K562 (cell line): ENCODE data around the gene LCE1F. TPM values are rescaled to one million over a fixed set of nuclear protein-coding genes. Genes with fewer than 3 reads are reported as not detected.

Experiments
- ATAC-seq: fragments of 200-7000 bp; cut with Tn5 transposase; 3 replicates; pipeline ENCODE4 v1.9.1; 2020; ENCODE audit warnings: moderate library complexity
- BruUV-seq: library from RNA; stranded (reverse); fragments of 400-500 nt; replicated peaks from 2 replicates; lab custom pipeline; 2021; lab: Mats Ljungman, UMichigan
- CTCF ChIA-PET: fragments of 300-600 bp; formaldehyde crosslinking; extraction: SDS; loops from one replicate; lab custom pipeline; 2021; ENCODE audit warnings: low intra/inter-chr PET ratio; lab: Yijun Ruan, JAX
- POLR2A ChIA-PET: fragments of 300-600, 350-650 bp; sonication (Branson Sonifier 250); formaldehyde crosslinking; extraction: SDS; loops from one replicate; lab custom pipeline; 2021; ENCODE audit warnings: antibody characterized with exemption, inconsistent platforms; lab: Yijun Ruan, JAX
- DNase-seq, 4 experiments: peaks; one replicate each; pipeline versions ENCODE4 v3.0.0 to v3.0.0-alpha.2; 2011 to 2018; ENCODE audit warnings: low spot score in 3 of 4, mixed read lengths in 3 of 4; ENCODE audit errors: extremely low read depth in 1 of 4
- FAIRE-seq: peaks from 2 replicates; lab custom pipeline; 2011; peaks lifted over from hg19 to GRCh38; lab: Jason Lieb, UNC
- H2AFZ ChIP-seq: 2 replicates; pipeline ENCODE4 v1.6.0; 2011; ENCODE audit warnings: low read depth, low read length, control low read depth, inconsistent platforms
- H3K27ac ChIP-seq: fragments of 200-600 bp; 3 replicates; pipeline ENCODE4 v1.8.0; 2011; ENCODE audit warnings: low read depth, mild to moderate bottlenecking, control low read depth, inconsistent platforms, low read length, moderate library complexity, mixed read lengths; ENCODE audit errors: extremely low read depth
- H3K27me3 ChIP-seq, 2 experiments: fragments of 300-600 bp in 1 of 2; 2 replicates in 1 of 2; 3 replicates in 1 of 2; pipeline versions ENCODE4 v1.6.0 to v1.8.0; 2011; ENCODE audit warnings: inconsistent platforms in 2 of 2, low read length in 2 of 2, mild to moderate bottlenecking in 1 of 2, mixed read lengths in 1 of 2, moderate library complexity in 1 of 2; ENCODE audit not compliant: control insufficient read depth in 2 of 2, insufficient read depth in 2 of 2
- H3K36me3 ChIP-seq: fragments of 300-600 bp; 3 replicates; pipeline ENCODE4 v1.8.0; 2011; ENCODE audit warnings: mild to moderate bottlenecking, low read length, inconsistent platforms; ENCODE audit not compliant: control insufficient read depth, insufficient read depth
- H3K4me1 ChIP-seq, 2 experiments: fragments of 200-600 bp in 1 of 2; replicated peaks in 1 of 2; 2 replicates in 1 of 2; 3 replicates in 1 of 2; pipeline versions ENCODE4 v1.5.1 to v1.8.0; 2011; ENCODE audit warnings: inconsistent platforms in 2 of 2, low read length in 2 of 2, mild to moderate bottlenecking in 1 of 2, mixed read lengths in 1 of 2, moderate library complexity in 1 of 2; ENCODE audit not compliant: control insufficient read depth in 2 of 2, insufficient read depth in 2 of 2
- H3K4me2 ChIP-seq: 2 replicates; pipeline ENCODE4 v1.6.1; 2011; ENCODE audit warnings: low read length, control low read depth, inconsistent platforms, mixed read lengths; ENCODE audit not compliant: insufficient read depth
- H3K4me3 ChIP-seq: fragments of 200-600 bp; sonication (generic), shearing (Covaris generic); 2 replicates; pipeline ENCODE4 v1.5.1; 2016; ENCODE audit warnings: control low read depth, inconsistent platforms
- H3K79me2 ChIP-seq: fragments of 200-600 bp; 3 replicates; pipeline ENCODE4 v1.8.0; 2011; ENCODE audit warnings: low read length, inconsistent platforms; ENCODE audit not compliant: control insufficient read depth, insufficient read depth
- H3K9ac ChIP-seq, 2 experiments: 2 replicates each; pipeline versions ENCODE4 v1.6.0 to v1.6.1; 2011; ENCODE audit warnings: low read depth in 2 of 2, low read length in 2 of 2, control low read depth in 1 of 2, inconsistent platforms in 1 of 2, mild to moderate bottlenecking in 1 of 2, mixed read lengths in 1 of 2; ENCODE audit not compliant: insufficient read depth in 1 of 2
- H3K9me1 ChIP-seq: one replicate; pipeline ENCODE4 v1.6.0; 2011; ENCODE audit warnings: inconsistent platforms, mild to moderate bottlenecking, low read length, moderate library complexity; ENCODE audit not compliant: control insufficient read depth, insufficient read depth
- H3K9me3 ChIP-seq: replicated peaks from 2 replicates; pipeline ENCODE4 v1.5.1; 2011; ENCODE audit warnings: low read depth, low read length, inconsistent platforms; ENCODE audit not compliant: control insufficient read depth, insufficient read depth
- H4K20me1 ChIP-seq: replicated peaks from 2 replicates; pipeline ENCODE4 v1.6.1; 2011; ENCODE audit warnings: low read length, inconsistent platforms, mixed read lengths; ENCODE audit not compliant: control insufficient read depth, insufficient read depth
- MYNN ChIP-seq, 2 experiments: sonication (generic); formaldehyde crosslinking in 1 of 2; IDR thresholded peaks; 2 replicates each; pipeline versions ENCODE4 v1.5.0 to v1.6.1; 2016 to 2020; ENCODE audit warnings: antibody characterized with exemption in 1 of 2, missing genetic modification reagents in 1 of 2
- NCOA4 ChIP-seq: fragments of 450-650 bp; IDR thresholded peaks from 2 replicates; pipeline ENCODE4 v1.6.1; 2018; ENCODE audit warnings: mild to moderate bottlenecking; ENCODE audit not compliant: partially characterized antibody
- NFE2 ChIP-seq: IDR thresholded peaks from 2 replicates; pipeline ENCODE4 v1.6.1; 2014; ENCODE audit warnings: antibody characterized with exemption, low read depth
- PHF20 ChIP-seq: fragments of 450-650 bp; IDR thresholded peaks from 2 replicates; pipeline ENCODE4 v1.6.1; 2018; ENCODE audit not compliant: partially characterized antibody
- POLR2H ChIP-seq: IDR thresholded peaks from 2 replicates; pipeline ENCODE4 v1.6.1; 2016; ENCODE audit warnings: missing genetic modification characterization, low read depth, mild to moderate bottlenecking, control low read depth, missing compliant biosample characterization, moderate library complexity
- RBM17 ChIP-seq: fragments of 200-400 bp; formaldehyde crosslinking; IDR thresholded peaks from 2 replicates; pipeline ENCODE4 v1.6.1; 2017; ENCODE audit warnings: low read depth, mild to moderate bottlenecking, low read length, borderline replicate concordance
- RFX1 ChIP-seq: fragments of 450-650 bp; IDR thresholded peaks from 2 replicates; pipeline ENCODE4 v1.6.1; 2016; ENCODE audit warnings: mild to moderate bottlenecking, moderate library complexity
- TARDBP ChIP-seq: fragments of 450-650 bp; IDR thresholded peaks from 2 replicates; pipeline ENCODE4 v1.6.1; 2016
- U2AF2 ChIP-seq: fragments of 200-400 bp; formaldehyde crosslinking; optimal IDR thresholded peaks from 2 replicates; pipeline ENCODE3; 2017; ENCODE audit warnings: low read depth, mild to moderate bottlenecking, low read length
- ZC3H11A ChIP-seq: IDR thresholded peaks from 2 replicates; pipeline ENCODE4 v1.6.1; 2012; ENCODE audit warnings: low read depth, low read length, improper control_type of control experiment
- ZMIZ1 ChIP-seq, 2 experiments: fragments of 150-350 bp in 1 of 2; IDR thresholded peaks; 2 replicates each; pipeline ENCODE4 v1.6.1; 2012 to 2016; ENCODE audit warnings: low read depth in 2 of 2, low read length in 2 of 2, mild to moderate bottlenecking in 1 of 2, moderate library complexity in 1 of 2
- WGBS: fragments of 100-300 bp; shearing (Covaris generic); methylation state at CpG from one replicate; pipeline ENCODE4 v1.1.6; 2016; ENCODE audit warnings: low coverage, mixed read lengths; ENCODE audit not compliant: insufficient coverage; ENCODE audit errors: missing lambda C conversion rate; 5-methylcytosine and 5-hydroxymethylcytosine counted together
- in situ Hi-C: fragments of 300-500 bp; cut with MboI; formaldehyde crosslinking; loops from 4 replicates; pipeline ENCODE4 v1.15.0; 2018; ENCODE audit warnings: inconsistent platforms, mixed read lengths
- intact Hi-C: fragments of 100-400 bp; cut with micrococcal nuclease; formaldehyde crosslinking; loops from 2 replicates; pipeline ENCODE4 v1.14.2; 2022
- polyA plus RNA-seq, 8 experiments: library from polyadenylated mRNA; depleted of rRNA in 4 of 8; stranded (reverse) in 5 of 8; unstranded in 3 of 8; fragments of >200 nt; fragmentation: Nextera tagmentation in 2 of 8; fragmentation: Illumina TruSeq in 1 of 8; extraction: Ambion mirVana in 2 of 8; extraction: Trizol in 1 of 8; gene quantifications; 2 replicates each; pipeline versions ENCODE4 v1.2.1 to v1.2.3, GENCODE V29; 2011 to 2014; ENCODE audit warnings: inconsistent platforms in 1 of 8, missing spikeins in 1 of 8
- total RNA-seq, 7 experiments: library from RNA; depleted of rRNA in 6 of 7; stranded (reverse); fragments of >200 nt in 6 of 7; fragmentation: Illumina TruSeq in 2 of 7; extraction: Trizol in 2 of 7; gene quantifications; 2 replicates each; pipeline versions ENCODE4 v1.2.1 to v1.2.3, GENCODE V29; 2011 to 2021; ENCODE audit warnings: low replicate concordance in 1 of 7
- TF ChIP-seq, protein P1 (sequence below): fragments of 200-800 bp; sonication (Bioruptor generic); IDR thresholded peaks from 2 replicates; pipeline ENCODE4 v1.6.1; 2017; ENCODE audit warnings: missing genetic modification characterization, missing compliant biosample characterization

The LCE1F gene
- total and polyA plus RNA-seq, 9 of the 15 experiments (the other 6 are each of a cell fraction or from before 2014, with no cell fraction given) = not detected

DNA sequence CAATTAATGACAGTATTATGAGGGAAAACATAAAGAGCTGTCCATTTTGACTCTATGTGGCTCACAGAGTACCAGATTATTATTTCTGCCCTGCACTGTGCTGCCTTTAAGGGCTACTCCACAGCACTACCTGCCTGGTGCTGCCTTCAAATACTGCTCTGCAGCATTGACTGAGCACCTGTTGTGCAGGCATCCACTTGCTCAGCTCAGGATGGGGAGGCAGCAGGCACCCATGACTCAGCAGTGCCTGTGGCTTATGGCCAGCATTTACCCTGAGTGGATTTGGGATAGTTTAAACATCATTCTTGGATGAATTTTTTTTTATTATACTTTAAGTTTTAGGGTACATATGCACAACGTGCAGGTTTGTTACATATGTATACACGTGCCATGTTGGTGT, 18.1 kb upstream of the LCE1F start:
- Histone ChIP-seq H3K79me2 (no peaks in the 10 kb centered on the region), H3K4me2 (no peak overlapping the region), H3K27me3 (peaks cover 0 to 19% of the 10 kb centered on the region in 2 experiments; a peak in 2 of 5 replicates), H3K36me3 (no peaks in the 10 kb centered on the region), H3K4me1 (no peaks in the 10 kb centered on the region; a peak in 1 of 5 replicates), H3K9me3 (no peaks in the 10 kb centered on the region), H4K20me1 (peaks cover 3% of the 10 kb centered on the region; the same call in 1 of the 2 replicates), H3K9ac (no peak overlapping the region), H3K4me3 (no peak overlapping the region), H2AFZ (no peak overlapping the region), H3K27ac (no peak overlapping the region), H3K9me1 (no peaks in the 10 kb centered on the region)
- FAIRE-seq (no peak), DNase-seq (no peak), ATAC-seq (no peak)
- WGBS = 0% methylated on average over 1 of the region's 2 CpGs
- intact Hi-C loops (no loop called here), in situ Hi-C loops (no loop called here)
- TF ChIP-seq PHF20 (no peak), NFE2 (0 out of 2 replicates have a peak, but pooled peaks have one; percentile 13), ZC3H11A (no peak)
- ChIA-PET CTCF (no interaction called here), POLR2A (no interaction called here)
- BruUV-seq = no TSS peak

DNA sequence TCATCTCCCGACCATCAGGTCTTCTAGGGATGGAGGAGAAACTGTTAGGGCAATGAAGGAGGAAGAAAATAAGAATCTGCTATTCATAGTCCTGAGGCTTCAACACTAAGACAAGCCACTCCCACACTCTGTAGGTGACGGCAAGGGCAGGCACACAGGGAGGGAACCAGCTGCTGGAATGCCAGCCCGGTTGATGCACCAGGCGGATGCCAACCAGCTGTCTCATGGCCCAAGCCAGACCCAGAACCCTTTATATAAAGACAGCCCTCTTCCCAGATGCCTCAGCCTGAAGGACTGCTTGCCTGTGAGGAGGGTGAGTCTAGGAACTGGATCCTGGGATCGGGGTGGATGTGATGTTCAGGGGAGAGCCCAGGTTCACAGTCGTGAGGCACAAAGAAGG, 17.2 kb upstream of the LCE1F start, which contains the start of gene KPRP:
Gene KPRP, plus strand, starts transcription at position 279 of the 400 bp plus-strand sequence. CDS start 1,564 bp downstream, outside the sequence.
- Histone ChIP-seq H3K4me3 (no peak within 1 kb of the TSS), H3K79me2 (no peaks in the 10 kb centered on the region), H3K9me3 (no peaks in the 10 kb centered on the region), H3K4me2 (no peak within 1 kb of the TSS), H3K36me3 (no peaks in the 10 kb centered on the region), H3K27ac (no peak within 1 kb of the TSS), H4K20me1 (peaks cover 3% of the 10 kb centered on the region; the same call in 1 of the 2 replicates), H3K9me1 (no peaks in the 10 kb centered on the region), H3K4me1 (no peaks in the 10 kb centered on the region; a peak in 1 of 5 replicates), H3K27me3 (peaks cover 0 to 19% of the 10 kb centered on the region in 2 experiments; a peak in 2 of 5 replicates), H2AFZ (no peak within 1 kb of the TSS), H3K9ac (no peak within 1 kb of the TSS)
- intact Hi-C loops = no loop called here
- FAIRE-seq (no peak), ATAC-seq (no peak), DNase-seq (no peak)
- in situ Hi-C loops = no loop called here
- no TSS peak for BruUV-seq
- ChIA-PET CTCF (no interaction called here), POLR2A (no interaction called here)
- 0% methylated on average over 5 of the region's 6 CpGs for WGBS
- TF ChIP-seq, protein P1, sequence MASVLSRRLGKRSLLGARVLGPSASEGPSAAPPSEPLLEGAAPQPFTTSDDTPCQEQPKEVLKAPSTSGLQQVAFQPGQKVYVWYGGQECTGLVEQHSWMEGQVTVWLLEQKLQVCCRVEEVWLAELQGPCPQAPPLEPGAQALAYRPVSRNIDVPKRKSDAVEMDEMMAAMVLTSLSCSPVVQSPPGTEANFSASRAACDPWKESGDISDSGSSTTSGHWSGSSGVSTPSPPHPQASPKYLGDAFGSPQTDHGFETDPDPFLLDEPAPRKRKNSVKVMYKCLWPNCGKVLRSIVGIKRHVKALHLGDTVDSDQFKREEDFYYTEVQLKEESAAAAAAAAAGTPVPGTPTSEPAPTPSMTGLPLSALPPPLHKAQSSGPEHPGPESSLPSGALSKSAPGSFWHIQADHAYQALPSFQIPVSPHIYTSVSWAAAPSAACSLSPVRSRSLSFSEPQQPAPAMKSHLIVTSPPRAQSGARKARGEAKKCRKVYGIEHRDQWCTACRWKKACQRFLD (CRISPR knock-in tag) = no peak
- TF ChIP-seq NCOA4 (no peak), ZMIZ1 (IDR thresholded peaks at IDR 0.05; ENCODE audit: low read depth in 2 of 2, low read length in 2 of 2) (no peak), RBM17 (no peak), POLR2H (tag) (no peak), RFX1 (no peak), U2AF2 (no peak), TARDBP (no peak), MYNN (IDR thresholded peaks at IDR 0.05) (no peak), MYNN (CRISPR knock-in tag; IDR thresholded peaks at IDR 0.05) (no peak)
